Measurements from ENCODE around the gene PNPT1. TPM values are rescaled to one million over a fixed set of nuclear protein-coding genes. Genes with fewer than 3 reads are reported as not detected.

The PNPT1 gene
- polyA plus RNA-seq, 3 donors = 6.0 to 10.5 (median 9.5) TPM

DNA sequence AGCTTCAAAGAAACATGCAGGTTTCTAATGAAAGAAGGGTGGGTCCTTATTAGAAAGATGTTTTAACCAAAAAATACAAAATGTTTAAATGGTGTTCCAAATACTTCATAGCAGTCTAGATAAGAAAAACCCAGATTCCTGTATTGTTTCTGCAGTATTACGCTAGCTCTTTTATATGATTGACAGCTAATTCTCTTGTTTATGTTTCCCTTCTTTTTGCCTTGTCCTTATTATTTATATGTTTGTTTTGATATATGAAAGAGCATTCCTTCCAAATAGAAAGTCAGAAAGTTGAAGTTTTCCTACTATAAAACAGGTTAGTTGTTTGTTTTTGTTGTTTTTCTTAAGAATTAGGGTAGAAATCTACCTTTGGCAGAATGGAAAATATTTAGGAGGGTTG, 41.1 kb upstream of the PNPT1 start:
- DNase-seq = no peak
- H2AFZ ChIP-seq (ENCODE audit: insufficient read depth, low read depth, low read length, poor library complexity, severe bottlenecking) = no peak overlapping the region
- intact Hi-C loops (cut with micrococcal nuclease) = no loop called here
- H3K4me2 ChIP-seq (replicated peaks; ENCODE audit: extremely low read depth, low read length, poor library complexity, severe bottlenecking) = no peak overlapping the region
- Mint-ChIP-seq H3K4me1 (no peaks in the 10 kb centered on the region), H3K9me3 (peaks cover 0 to 1% (median 0%) of the 10 kb centered on the region in 7 donors), H3K27ac (no peak overlapping the region), H3K27me3 (ENCODE audit: low read depth in 3 of 3) (peaks cover 0 to 3% (median 2%) of the 10 kb centered on the region in 3 donors), H3K36me3 (no peaks in the 10 kb centered on the region), H3K4me3 (no peak overlapping the region)
- TF ChIP-seq, protein P1, sequence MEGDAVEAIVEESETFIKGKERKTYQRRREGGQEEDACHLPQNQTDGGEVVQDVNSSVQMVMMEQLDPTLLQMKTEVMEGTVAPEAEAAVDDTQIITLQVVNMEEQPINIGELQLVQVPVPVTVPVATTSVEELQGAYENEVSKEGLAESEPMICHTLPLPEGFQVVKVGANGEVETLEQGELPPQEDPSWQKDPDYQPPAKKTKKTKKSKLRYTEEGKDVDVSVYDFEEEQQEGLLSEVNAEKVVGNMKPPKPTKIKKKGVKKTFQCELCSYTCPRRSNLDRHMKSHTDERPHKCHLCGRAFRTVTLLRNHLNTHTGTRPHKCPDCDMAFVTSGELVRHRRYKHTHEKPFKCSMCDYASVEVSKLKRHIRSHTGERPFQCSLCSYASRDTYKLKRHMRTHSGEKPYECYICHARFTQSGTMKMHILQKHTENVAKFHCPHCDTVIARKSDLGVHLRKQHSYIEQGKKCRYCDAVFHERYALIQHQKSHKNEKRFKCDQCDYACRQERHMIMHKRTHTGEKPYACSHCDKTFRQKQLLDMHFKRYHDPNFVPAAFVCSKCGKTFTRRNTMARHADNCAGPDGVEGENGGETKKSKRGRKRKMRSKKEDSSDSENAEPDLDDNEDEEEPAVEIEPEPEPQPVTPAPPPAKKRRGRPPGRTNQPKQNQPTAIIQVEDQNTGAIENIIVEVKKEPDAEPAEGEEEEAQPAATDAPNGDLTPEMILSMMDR (IDR thresholded peaks at IDR 0.05) = no peak
- no peaks in the 10 kb centered on the region for H3K9me3 ChIP-seq (replicated peaks in 1 of 2; ENCODE audit: control insufficient read depth in 1 of 2, insufficient read depth in 1 of 2, low read length in 2 of 2)
- H3K27me3 ChIP-seq (ENCODE audit: control insufficient read depth in 2 of 2, insufficient read depth in 2 of 2, low read length in 2 of 2) = no peaks in the 10 kb centered on the region
- H3K79me2 ChIP-seq (ENCODE audit: insufficient read depth, low read length) = no peaks in the 10 kb centered on the region
- no peaks in the 10 kb centered on the region for H4K20me1 ChIP-seq (ENCODE audit: insufficient read depth, low read length)
- H3K4me1 ChIP-seq (ENCODE audit: control insufficient read depth in 1 of 2, insufficient read depth in 2 of 2, low read length in 2 of 2) = no peaks in the 10 kb centered on the region
- no peak overlapping the region for H3K27ac ChIP-seq (ENCODE audit: low read depth in 1 of 2, low read length in 2 of 2)
- WGBS (ENCODE audit: insufficient coverage) = no CpG with 5 or more reads among the region's 1 CpG
- no peak overlapping the region for H3K4me3 ChIP-seq (replicated peaks in 1 of 3; ENCODE audit: low read depth in 2 of 3, low read length in 3 of 3)
- no peak overlapping the region for H3K9ac ChIP-seq (ENCODE audit: insufficient read depth, low read length, poor library complexity, severe bottlenecking)
- H3K36me3 ChIP-seq (replicated peaks in 1 of 2; ENCODE audit: control insufficient read depth in 1 of 2, insufficient read depth in 2 of 2, low read length in 2 of 2) = no peaks in the 10 kb centered on the region

DNA sequence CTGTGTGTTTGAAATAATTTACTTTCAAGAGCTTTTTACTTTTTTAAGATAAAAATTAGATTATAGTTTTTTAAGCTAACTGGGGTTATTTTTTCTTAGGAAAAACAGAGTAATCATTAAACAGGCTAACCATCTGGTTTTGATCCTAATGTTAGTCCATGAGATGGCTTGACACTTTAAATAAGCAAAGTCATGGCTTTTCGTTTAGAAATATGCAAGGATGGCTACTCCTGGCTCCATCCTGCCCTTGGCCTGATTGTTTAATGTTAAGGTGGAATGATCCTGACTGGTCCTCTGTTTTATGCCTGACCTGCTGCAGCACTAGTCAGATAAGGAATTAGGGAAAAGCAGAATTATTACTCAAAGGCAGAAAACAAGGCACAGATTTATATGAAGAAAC, 39.7 kb upstream of the PNPT1 start:
- TF ChIP-seq, protein P1 (IDR thresholded peaks at IDR 0.05) = no peak
- H3K4me2 ChIP-seq (replicated peaks; ENCODE audit: extremely low read depth, low read length, poor library complexity, severe bottlenecking) = no peak overlapping the region
- peaks cover 0 to 1% (median 0%) of the 10 kb centered on the region in 7 donors for H3K9me3 Mint-ChIP-seq
- 20% methylated on average over 1 of the region's 1 CpG for WGBS (ENCODE audit: insufficient coverage)
- no peak for DNase-seq
- H3K4me3 Mint-ChIP-seq = no peak overlapping the region
- H3K4me1 ChIP-seq (ENCODE audit: control insufficient read depth in 1 of 2, insufficient read depth in 2 of 2, low read length in 2 of 2) = no peaks in the 10 kb centered on the region
- H4K20me1 ChIP-seq (ENCODE audit: insufficient read depth, low read length) = no peaks in the 10 kb centered on the region
- peaks cover 0 to 3% (median 2%) of the 10 kb centered on the region in 3 donors for H3K27me3 Mint-ChIP-seq (ENCODE audit: low read depth in 3 of 3)
- H3K36me3 ChIP-seq (replicated peaks in 1 of 2; ENCODE audit: control insufficient read depth in 1 of 2, insufficient read depth in 2 of 2, low read length in 2 of 2) = no peaks in the 10 kb centered on the region
- no peaks in the 10 kb centered on the region for H3K27me3 ChIP-seq (ENCODE audit: control insufficient read depth in 2 of 2, insufficient read depth in 2 of 2, low read length in 2 of 2)
- H3K27ac ChIP-seq (ENCODE audit: low read depth in 1 of 2, low read length in 2 of 2) = no peak overlapping the region
- H3K4me1 Mint-ChIP-seq = no peaks in the 10 kb centered on the region
- H2AFZ ChIP-seq (ENCODE audit: insufficient read depth, low read depth, low read length, poor library complexity, severe bottlenecking) = no peak overlapping the region
- no peaks in the 10 kb centered on the region for H3K36me3 Mint-ChIP-seq
- no peaks in the 10 kb centered on the region for H3K9me3 ChIP-seq (replicated peaks in 1 of 2; ENCODE audit: control insufficient read depth in 1 of 2, insufficient read depth in 1 of 2, low read length in 2 of 2)
- no peak overlapping the region for H3K9ac ChIP-seq (ENCODE audit: insufficient read depth, low read length, poor library complexity, severe bottlenecking)
- H3K79me2 ChIP-seq (ENCODE audit: insufficient read depth, low read length) = no peaks in the 10 kb centered on the region
- no peak overlapping the region for H3K4me3 ChIP-seq (replicated peaks in 1 of 3; ENCODE audit: low read depth in 2 of 3, low read length in 3 of 3)
- intact Hi-C loops (cut with micrococcal nuclease) = no loop called here
- no peak overlapping the region for H3K27ac Mint-ChIP-seq

All from CD14-positive monocyte (primary cell).